GM19395 (cell line): Measurements from ENCODE around the gene GREM2.

Experiments
- ATAC-seq: cut with Tn5 transposase; IDR thresholded peaks from one replicate; pipeline ENCODE4 v1.9.1; 2021; ENCODE audit warnings: mild to moderate bottlenecking, moderate library complexity; ENCODE audit not compliant: unreplicated experiment

Gene GREM2

GRCh38 chr1:240562779-240563178 is 49.2 kb downstream of the GREM2 start:
- ATAC-seq, result no peak

DNA sequence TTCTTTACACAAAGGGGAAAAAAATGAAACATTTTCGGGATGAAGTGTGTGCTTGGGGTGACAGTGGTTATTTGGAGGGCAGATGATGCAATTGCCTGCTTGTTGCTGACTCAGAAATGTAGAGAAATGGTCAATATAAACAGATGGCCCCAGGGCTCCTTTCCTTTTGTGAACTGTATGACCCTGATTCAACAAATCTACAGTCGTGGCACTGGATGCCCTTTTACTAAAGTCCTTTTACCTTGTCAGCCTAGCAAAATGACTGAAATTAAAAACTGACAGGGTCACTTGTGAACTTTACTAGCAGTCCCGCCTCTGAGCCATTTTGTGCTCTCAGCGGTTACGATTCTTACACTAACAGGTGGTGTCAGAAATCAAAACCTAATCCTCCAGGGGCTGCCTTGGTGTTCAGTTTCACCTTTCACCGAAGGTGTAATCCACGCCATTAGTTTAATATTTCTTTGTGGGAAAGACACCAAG is 49.8 kb downstream of the GREM2 start:
- ATAC-seq, result peak; percentile 55

GRCh38 chr1:240559781-240560180 is 52.2 kb downstream of the GREM2 start:
- ATAC-seq, result no peak

- no peak for ATAC-seq
These were observed 56.4 kb downstream of the GREM2 start for GRCh38 chr1:240555524-240555923.

DNA sequence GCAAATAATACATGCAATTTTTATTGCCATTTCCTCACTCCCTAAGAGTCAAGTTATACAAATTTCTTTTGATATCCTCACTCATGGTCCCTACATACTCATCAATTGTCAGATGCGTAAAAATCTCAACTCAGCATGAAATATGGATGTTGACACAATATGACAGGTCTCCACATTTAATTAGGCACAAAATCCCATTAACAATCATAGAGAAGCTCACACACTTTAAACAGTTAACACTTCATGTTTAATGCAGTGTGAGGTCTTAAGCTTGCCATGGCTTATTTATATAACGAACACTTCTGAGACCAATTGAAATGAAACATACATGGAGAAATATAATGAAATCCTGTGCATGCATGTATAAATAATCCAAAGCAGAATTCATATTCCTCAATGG is 58.6 kb downstream of the GREM2 start:
- no peak for ATAC-seq

GRCh38 chr1:240539769-240540414 is 72.1 kb downstream of the GREM2 start:
- no peak for ATAC-seq

- no peak for ATAC-seq
These were observed 73.1 kb downstream of the GREM2 start for GRCh38 chr1:240538776-240539430.

GRCh38 chr1:240533154-240533780 is 78.7 kb downstream of the GREM2 start:
- no peak for ATAC-seq

GRCh38 chr1:240528591-240528990 is 83.4 kb downstream of the GREM2 start:
- no peak for ATAC-seq

DNA sequence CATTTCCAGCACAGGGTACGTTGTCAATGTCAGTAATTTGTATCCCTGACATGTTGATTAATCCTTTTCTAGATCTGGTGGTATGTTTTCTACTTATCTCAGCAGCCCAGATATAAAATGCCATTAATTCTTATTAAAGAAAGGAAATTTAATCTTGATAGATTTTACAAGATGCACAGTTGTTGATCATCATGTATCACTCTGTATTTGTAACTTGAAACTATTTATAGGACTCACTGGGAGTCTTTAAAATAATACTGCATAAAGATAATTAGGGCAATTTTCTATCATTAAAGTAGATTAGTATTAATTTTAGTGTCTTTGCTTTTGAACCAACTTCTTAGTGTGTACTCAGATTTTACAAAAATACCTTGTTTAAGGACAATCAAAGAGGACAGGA is 84.9 kb downstream of the GREM2 start:
- no peak for ATAC-seq

DNA sequence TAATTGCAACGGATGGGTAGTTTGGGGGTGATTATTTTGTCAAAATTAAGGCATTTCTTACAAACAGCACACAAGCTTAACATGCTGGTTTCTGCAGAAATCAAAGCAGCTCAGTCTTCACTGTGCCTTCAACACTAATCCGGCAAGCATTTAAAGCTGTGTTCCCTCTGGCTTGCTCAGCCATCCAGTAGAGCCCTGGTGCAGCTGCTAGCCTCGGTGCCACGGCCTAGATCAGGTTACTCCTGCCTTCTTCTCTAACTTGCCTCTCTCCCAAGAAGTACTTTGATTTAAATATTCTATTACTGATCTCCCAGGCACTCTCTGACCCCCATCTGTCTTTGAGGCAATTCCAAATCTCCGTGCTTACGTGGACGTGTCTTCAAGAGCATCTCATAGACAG is 85.6 kb downstream of the GREM2 start:
- ATAC-seq, result no peak

GRCh38 chr1:240524356-240525069 is 87.4 kb downstream of the GREM2 start:
- no peak for ATAC-seq

DNA sequence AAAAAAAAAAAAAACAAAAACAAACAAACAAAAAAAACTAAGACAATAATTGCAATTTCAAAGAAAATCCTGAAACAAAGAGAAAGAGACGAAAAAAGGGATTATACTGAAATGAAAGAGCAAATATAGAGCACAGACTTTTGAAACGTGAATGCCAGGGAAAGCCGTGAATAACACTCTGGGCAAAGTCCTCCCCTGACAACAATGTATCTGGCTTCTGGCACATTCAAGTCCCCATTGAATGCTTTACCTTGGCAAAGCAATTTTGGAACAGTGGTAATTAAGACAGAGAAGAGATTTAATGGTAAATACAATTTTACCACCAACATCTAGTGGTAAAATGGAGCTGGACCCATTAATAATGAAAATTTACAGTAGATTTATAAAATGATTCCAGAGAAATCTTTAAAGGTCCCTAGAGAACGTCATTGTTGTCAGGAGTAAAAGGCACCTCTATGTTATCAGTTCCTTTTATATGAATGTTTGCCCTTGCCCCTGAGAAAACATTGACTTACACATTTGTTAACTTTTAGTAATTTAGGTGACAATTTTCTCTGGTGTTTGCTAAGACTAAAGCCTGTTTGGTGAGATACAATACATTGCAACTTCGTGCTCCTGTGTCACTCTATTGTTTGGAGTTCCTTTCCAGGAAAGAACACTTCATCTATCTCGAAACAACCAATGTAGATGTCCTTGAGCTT is 89.7 kb downstream of the GREM2 start:
- no peak for ATAC-seq

DNA sequence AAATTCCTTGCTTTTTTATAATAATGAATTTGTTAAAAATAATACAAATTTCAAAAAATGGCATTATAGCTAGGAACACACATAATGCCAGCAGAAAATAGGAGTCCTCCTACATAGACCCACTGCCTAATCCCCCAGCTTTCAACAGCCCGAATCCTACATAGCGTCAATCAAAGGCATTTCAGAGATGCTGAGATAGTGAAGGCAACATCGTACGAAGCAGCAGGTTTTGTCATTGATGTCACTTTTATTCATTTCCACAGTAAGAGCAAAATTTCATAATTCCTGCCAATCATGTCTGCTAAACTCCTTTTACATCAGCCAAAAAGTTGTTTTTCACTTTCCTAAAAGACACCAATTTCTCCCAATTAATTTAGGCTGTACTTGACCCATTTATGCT is 94.1 kb downstream of the GREM2 start:
- no peak for ATAC-seq

GRCh38 chr1:240516069-240516468 is 95.9 kb downstream of the GREM2 start:
- ATAC-seq, result no peak

GRCh38 chr1:240515505-240515904 is 96.5 kb downstream of the GREM2 start:
- ATAC-seq, result no peak

GRCh38 chr1:240511789-240512188 is 100.2 kb downstream of the GREM2 start:
- no peak for ATAC-seq

DNA sequence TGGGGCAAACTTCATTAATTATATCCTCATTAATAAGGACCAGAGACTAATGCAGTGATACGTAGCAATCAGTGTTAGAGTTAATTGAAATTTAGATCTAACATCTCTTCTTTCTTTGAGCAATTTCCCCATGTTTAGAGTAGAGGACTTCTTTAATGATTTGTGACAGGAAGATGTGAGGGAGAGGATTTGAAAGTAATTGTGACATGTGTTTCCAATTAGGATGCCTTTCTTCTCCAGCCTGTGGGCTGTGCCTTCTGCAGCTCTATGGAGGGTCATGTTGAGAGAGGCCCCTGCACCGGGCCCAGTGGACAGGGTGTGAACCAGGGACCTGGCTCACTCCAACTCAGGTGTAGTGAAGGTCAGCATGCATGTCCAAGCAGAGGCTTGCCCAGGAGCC is 103.0 kb downstream of the GREM2 start:
- ATAC-seq, result no peak

DNA sequence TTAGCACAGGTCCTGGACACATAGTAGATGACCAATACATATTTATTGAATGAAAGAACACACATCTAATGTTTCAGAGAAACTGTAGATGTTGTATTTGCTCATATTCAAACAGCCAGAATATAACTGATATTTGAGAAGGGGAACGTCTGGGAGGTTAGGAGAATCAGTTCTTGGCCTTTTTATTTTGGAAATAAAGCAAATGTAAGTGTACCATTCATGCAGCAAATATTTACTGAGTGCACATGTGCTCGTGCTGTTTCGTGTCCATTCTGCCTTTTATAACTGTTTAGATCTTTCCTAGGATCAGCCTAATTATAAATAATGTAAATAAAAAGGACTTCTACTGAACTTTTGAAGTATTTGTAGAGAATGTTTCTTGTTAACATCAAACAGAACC is 103.8 kb downstream of the GREM2 start:
- no peak for ATAC-seq

GRCh38 chr1:240506176-240506575 is 105.8 kb downstream of the GREM2 start:
- ATAC-seq, result no peak

- ATAC-seq, result no peak
These were observed 108.4 kb downstream of the GREM2 start for GRCh38 chr1:240503558-240503957.
